ENCODE measurements around the gene NIPAL4. TPM values are rescaled to one million over a fixed set of nuclear protein-coding genes. Genes with fewer than 3 reads are reported as not detected.

The NIPAL4 gene
- total and polyA plus RNA-seq, 2 donors (not counting 3 experiments of a cell fraction or from before 2014, with no cell fraction given) = not detected

- H3K36me3 ChIP-seq (ENCODE audit: control insufficient read depth in 2 of 2, extremely low read depth in 1 of 2, insufficient read depth in 2 of 2, low read length in 2 of 2) = peaks cover 0 to 5% of the 10 kb centered on the region in 2 experiments
- no peaks in the 10 kb centered on the region for H3K9me3 ChIP-seq (replicated peaks; ENCODE audit: control insufficient read depth, insufficient read depth, low read length)
- no peak overlapping the region for H3K9ac ChIP-seq (replicated peaks; ENCODE audit: extremely low read depth, insufficient read depth, low read length)
- H2AFZ ChIP-seq (ENCODE audit: low read depth, low read length) = no peak overlapping the region
- H3K4me3 ChIP-seq (replicated peaks in 1 of 3; ENCODE audit: insufficient read depth in 1 of 3, low read depth in 1 of 3, low read length in 3 of 3) = no peak overlapping the region
- no peaks in the 10 kb centered on the region for H3K4me1 ChIP-seq (ENCODE audit: control insufficient read depth, extremely low read depth, insufficient read depth, low read length)
- ChIA-PET POLR2A (no interaction called here), CTCF (no interaction called here)
- no peaks in the 10 kb centered on the region for H3K27me3 ChIP-seq (ENCODE audit: control insufficient read depth in 2 of 2, insufficient read depth in 2 of 2, low read length in 2 of 2)
- intact Hi-C loops (cut with micrococcal nuclease) (no loop called here), dilution Hi-C loops (cut with MboI; ENCODE audit: extremely low pct_ligation_motif_present, low sequenced_read_pairs) (loop anchor here (25.0 kb wide), 1 partner anchor 150 kb away; a partner anchor contains a TSS)
- H4K20me1 ChIP-seq (replicated peaks; ENCODE audit: control insufficient read depth, extremely low read depth, insufficient read depth, low read length) = no peaks in the 10 kb centered on the region
- no peaks in the 10 kb centered on the region for H3K9me1 ChIP-seq (replicated peaks; ENCODE audit: control insufficient read depth, extremely low read depth, insufficient read depth, low read length)
- H3K4me2 ChIP-seq (ENCODE audit: insufficient read depth, low read length) = no peak overlapping the region
- H3K79me2 ChIP-seq (ENCODE audit: control insufficient read depth, insufficient read depth, low read length) = no peaks in the 10 kb centered on the region
- no peak for TF ChIP-seq MAX (IDR thresholded peaks at IDR 0.05; ENCODE audit: insufficient read depth, insufficient read length)
- no peak for TF ChIP-seq GATA2 (IDR thresholded peaks at IDR 0.05; ENCODE audit: insufficient read depth, insufficient read length, low read depth, low read length)
- no peak for TF ChIP-seq EZH2 (IDR thresholded peaks at IDR 0.05; ENCODE audit: borderline replicate concordance, low read depth, low read length, severe bottlenecking)
- TF ChIP-seq JUN (IDR thresholded peaks at IDR 0.05; ENCODE audit: borderline replicate concordance, insufficient read depth, insufficient read length, low read depth) = no peak
- TF ChIP-seq POLR2A (IDR thresholded peaks at IDR 0.05; ENCODE audit: low read depth, low read length) = no peak
- TF ChIP-seq FOS (IDR thresholded peaks at IDR 0.05; ENCODE audit: borderline replicate concordance, insufficient read depth, low read length) = no peak
- no TSS peak for BruUV-seq (replicated peaks)
- DNase-seq (ENCODE audit: low read depth, low spot score) = no peak
- FAIRE-seq = no peak
- H3K27ac ChIP-seq (ENCODE audit: insufficient read depth, low read depth, low read length) = no peak overlapping the region
Measured at GRCh38 chr5:157486861-157487260, 26.8 kb downstream of the NIPAL4 start.

GRCh38 chr5:157487358-157487757, 27.3 kb downstream of the NIPAL4 start:
- Histone ChIP-seq H3K27me3 (ENCODE audit: control insufficient read depth in 2 of 2, insufficient read depth in 2 of 2, low read length in 2 of 2) (no peaks in the 10 kb centered on the region), H3K9ac (replicated peaks; ENCODE audit: extremely low read depth, insufficient read depth, low read length) (no peak overlapping the region), H4K20me1 (replicated peaks; ENCODE audit: control insufficient read depth, extremely low read depth, insufficient read depth, low read length) (no peaks in the 10 kb centered on the region), H3K9me1 (replicated peaks; ENCODE audit: control insufficient read depth, extremely low read depth, insufficient read depth, low read length) (no peaks in the 10 kb centered on the region), H3K36me3 (ENCODE audit: control insufficient read depth in 2 of 2, extremely low read depth in 1 of 2, insufficient read depth in 2 of 2, low read length in 2 of 2) (peaks cover 0 to 5% of the 10 kb centered on the region in 2 experiments), H3K4me1 (ENCODE audit: control insufficient read depth, extremely low read depth, insufficient read depth, low read length) (no peaks in the 10 kb centered on the region), H2AFZ (ENCODE audit: low read depth, low read length) (no peak overlapping the region), H3K9me3 (replicated peaks; ENCODE audit: control insufficient read depth, insufficient read depth, low read length) (no peaks in the 10 kb centered on the region), H3K4me2 (ENCODE audit: insufficient read depth, low read length) (no peak overlapping the region), H3K79me2 (ENCODE audit: control insufficient read depth, insufficient read depth, low read length) (no peaks in the 10 kb centered on the region), H3K27ac (ENCODE audit: insufficient read depth, low read depth, low read length) (no peak overlapping the region), H3K4me3 (replicated peaks in 1 of 3; ENCODE audit: insufficient read depth in 1 of 3, low read depth in 1 of 3, low read length in 3 of 3) (no peak overlapping the region)
- no peak for FAIRE-seq
- ChIA-PET POLR2A (no interaction called here), CTCF (no interaction called here)
- no TSS peak for BruUV-seq (replicated peaks)
- TF ChIP-seq GATA2 (IDR thresholded peaks at IDR 0.05; ENCODE audit: insufficient read depth, insufficient read length, low read depth, low read length) = no peak
- no peak for TF ChIP-seq JUN (IDR thresholded peaks at IDR 0.05; ENCODE audit: borderline replicate concordance, insufficient read depth, insufficient read length, low read depth)
- TF ChIP-seq POLR2A (IDR thresholded peaks at IDR 0.05; ENCODE audit: low read depth, low read length) = no peak
- TF ChIP-seq MYC (IDR thresholded peaks at IDR 0.05; ENCODE audit: low read depth, low read length) = no peak
- no peak for TF ChIP-seq POLR2AphosphoS5 (IDR thresholded peaks at IDR 0.05; ENCODE audit: insufficient read depth, low read depth, low read length)
- TF ChIP-seq MAX (IDR thresholded peaks at IDR 0.05; ENCODE audit: insufficient read depth, insufficient read length) = no peak
- TF ChIP-seq EZH2 (IDR thresholded peaks at IDR 0.05; ENCODE audit: borderline replicate concordance, low read depth, low read length, severe bottlenecking) = no peak
- no peak for TF ChIP-seq FOS (IDR thresholded peaks at IDR 0.05; ENCODE audit: borderline replicate concordance, insufficient read depth, low read length)
- TF ChIP-seq CTCF (IDR thresholded peaks at IDR 0.05; ENCODE audit: extremely low read depth in 1 of 2, insufficient read depth in 1 of 2, low read depth in 1 of 2, low read length in 2 of 2) = no peak
- dilution Hi-C loops (cut with MboI; ENCODE audit: extremely low pct_ligation_motif_present, low sequenced_read_pairs) (loop anchor here (25.0 kb wide), 1 partner anchor 150 kb away; a partner anchor contains a TSS), intact Hi-C loops (cut with micrococcal nuclease) (no loop called here)
- no peak for DNase-seq (ENCODE audit: low read depth, low spot score)

Data from endothelial cell of umbilical vein (primary cell).